Measurements from ENCODE around the gene NUP43. TPM values are rescaled to one million over a fixed set of nuclear protein-coding genes. Genes with fewer than 3 reads are reported as not detected.

Gene NUP43
- total and polyA plus RNA-seq, 2 of the 13 experiments (the other 11 are each of a cell fraction or from before 2014, with no cell fraction given), result 38.9 to 85.1 TPM

- in situ Hi-C loops (cut with HindIII; ENCODE audit: extremely low pct_ligation_motif_present, low pct_unique_long_range_greater_than_20kb), result loop anchor here (10.0 kb wide), 1 partner anchor 152 kb away; the partner anchor contains the start of gene GINM1
- peaks cover 59% of the 10 kb centered on the region for H3K79me2 ChIP-seq (ENCODE audit: insufficient read depth, low read length)
- WGBS (ENCODE audit: low lambda C conversion rate), result 0% methylated on average over 9 of the region's 9 CpGs
- DNase-seq (ENCODE audit: low spot score), result no peak
- no peaks in the 10 kb centered on the region for H3K9me3 ChIP-seq (ENCODE audit: low read length)
- intact Hi-C loops (cut with micrococcal nuclease; ENCODE audit: unreplicated experiment), result loop anchor here (5.0 kb wide), 1 partner anchor 150 kb away; the partner anchor contains the start of gene GINM1
- ChIA-PET POLR2A (interaction anchor here (0.7 to 3.7 kb wide), 19 partner anchors 8 to 208 kb away, joined by 3 to 77 read pairs (median 5); partner anchors contain the start of genes GINM1, KATNA1, NUP43 and PCMT1), CTCF (ENCODE audit: low intra/inter-chr PET ratio, low total read pairs) (no interaction called here)
- peaks cover 23% of the 10 kb centered on the region for H3K4me1 ChIP-seq (ENCODE audit: insufficient read depth, low read length)
- peak overlapping the region; percentile 76 for H3K4me2 ChIP-seq (ENCODE audit: low read depth, low read length)
- no TSS peak for BruUV-seq (replicated peaks)
- peak; percentile 11 for ATAC-seq
- H2AFZ ChIP-seq (ENCODE audit: low read length), result no peak overlapping the region
- H3K4me3 ChIP-seq (replicated peaks in 1 of 3; ENCODE audit: insufficient read depth in 1 of 3, low read depth in 2 of 3, low read length in 3 of 3), result peak overlapping the region; percentile 79 to 97 (median 96)
- no peak for FAIRE-seq
- H3K9ac ChIP-seq (ENCODE audit: insufficient read depth, low read depth, low read length), result peak overlapping the region; percentile 100
- no peaks in the 10 kb centered on the region; a peak in 1 of 5 replicates for H3K27me3 ChIP-seq (ENCODE audit: control insufficient read depth in 1 of 2, insufficient read depth in 2 of 2, low read length in 2 of 2)
- H4K20me1 ChIP-seq (ENCODE audit: insufficient read depth, low read length), result peaks cover 18% of the 10 kb centered on the region
- H3K36me3 ChIP-seq (replicated peaks in 1 of 2; ENCODE audit: control insufficient read depth in 1 of 2, insufficient read depth in 2 of 2, low read length in 2 of 2), result peaks cover 0 to 4% of the 10 kb centered on the region in 2 experiments; a peak in 1 of 5 replicates
- H3K27ac ChIP-seq (ENCODE audit: extremely low read length, insufficient read depth, low read length), result peak overlapping the region; percentile 97
- TF ChIP-seq CHCHD3 (CRISPR knock-in tag; IDR thresholded peaks at IDR 0.05) (no peak), ZNF567 (CRISPR knock-in tag; IDR thresholded peaks at IDR 0.05; ENCODE audit: borderline replicate concordance) (no peak), REPIN1 (CRISPR knock-in tag; IDR thresholded peaks at IDR 0.05; ENCODE audit: borderline replicate concordance, low read depth) (no peak), JUN (CRISPR knock-in tag; IDR thresholded peaks at IDR 0.05) (no peak), RBAK (CRISPR knock-in tag; IDR thresholded peaks at IDR 0.05) (no peak), MLLT10 (CRISPR knock-in tag; IDR thresholded peaks at IDR 0.05) (0 out of 2 replicates have a peak, but pooled peaks have one; percentile 22), ZNF383 (CRISPR knock-in tag; IDR thresholded peaks at IDR 0.05; ENCODE audit: borderline replicate concordance) (no peak), CEBPZ (IDR thresholded peaks at IDR 0.05; ENCODE audit: low read length) (no peak), ATF6 (CRISPR knock-in tag; conservative IDR thresholded peaks at IDR 0.05) (0 out of 2 replicates have a peak, but pooled peaks have one; percentile 35), KLF11 (CRISPR knock-in tag; IDR thresholded peaks at IDR 0.05) (no peak), MIER2 (CRISPR knock-in tag; IDR thresholded peaks at IDR 0.05) (no peak), ZBTB14 (CRISPR knock-in tag; IDR thresholded peaks at IDR 0.05) (no peak), ZFP36L1 (CRISPR knock-in tag; IDR thresholded peaks at IDR 0.05) (no peak), ZNF672 (CRISPR knock-in tag; IDR thresholded peaks at IDR 0.05) (no peak), DBP (CRISPR knock-in tag; IDR thresholded peaks at IDR 0.05; ENCODE audit: not compliant biosample characterization) (peak; percentile 7), KLF15 (CRISPR knock-in tag; IDR thresholded peaks at IDR 0.05; ENCODE audit: borderline replicate concordance) (0 out of 2 replicates have a peak, but pooled peaks have one; percentile 7), ZNF652 (CRISPR knock-in tag; IDR thresholded peaks at IDR 0.05; ENCODE audit: borderline replicate concordance, low read depth) (no peak), GABPB1 (CRISPR knock-in tag; IDR thresholded peaks at IDR 0.05) (no peak)
These were observed 29.1 kb downstream of the NUP43 start for GRCh38 chr6:149717255-149717587.

Measured in HepG2 (cell line).